Measurements from ENCODE around the gene EEF2.

EEF2 gene

DNA sequence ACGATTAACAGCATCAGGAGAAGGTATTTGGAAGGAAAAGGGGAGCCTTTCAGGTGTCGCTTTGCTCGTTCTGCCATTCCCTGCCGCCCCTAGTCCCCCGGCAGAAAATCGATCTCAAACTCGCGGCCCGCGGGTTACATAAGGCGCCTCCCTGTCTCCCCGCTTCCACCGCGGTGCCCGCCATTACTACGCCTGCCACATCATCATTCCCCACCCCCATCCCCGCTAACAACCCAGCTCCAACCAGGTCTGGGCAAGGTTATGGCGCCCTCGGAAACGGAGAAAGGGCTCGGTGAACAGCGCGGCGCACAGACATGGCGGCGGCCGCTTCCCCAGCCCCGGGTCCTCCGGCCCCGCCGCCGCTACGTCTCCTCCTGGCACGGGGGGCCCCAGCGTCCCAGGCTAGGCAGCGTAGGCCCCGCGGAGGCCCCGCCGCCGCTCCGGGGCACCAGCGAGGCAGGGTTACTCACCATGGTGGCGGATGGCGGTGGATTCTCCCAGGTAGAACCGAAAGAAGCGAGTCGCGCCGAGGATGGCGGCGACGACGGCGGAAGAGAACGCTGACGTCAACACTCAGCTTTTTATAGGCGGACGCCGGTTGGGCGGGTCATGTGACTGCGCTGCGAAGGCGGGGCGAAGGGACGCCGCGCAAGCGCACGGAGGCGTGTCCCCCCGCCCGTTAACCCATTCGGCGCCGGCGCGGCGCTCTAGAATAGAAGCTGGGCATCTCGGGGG, at the start of gene EEF2:
Gene EEF2, minus strand, starts transcription at position 556 of the 735 bp plus-strand sequence. Its CDS starts 83 bp downstream, at position 473.
- DNase-seq, result peak; percentile 68

DNA sequence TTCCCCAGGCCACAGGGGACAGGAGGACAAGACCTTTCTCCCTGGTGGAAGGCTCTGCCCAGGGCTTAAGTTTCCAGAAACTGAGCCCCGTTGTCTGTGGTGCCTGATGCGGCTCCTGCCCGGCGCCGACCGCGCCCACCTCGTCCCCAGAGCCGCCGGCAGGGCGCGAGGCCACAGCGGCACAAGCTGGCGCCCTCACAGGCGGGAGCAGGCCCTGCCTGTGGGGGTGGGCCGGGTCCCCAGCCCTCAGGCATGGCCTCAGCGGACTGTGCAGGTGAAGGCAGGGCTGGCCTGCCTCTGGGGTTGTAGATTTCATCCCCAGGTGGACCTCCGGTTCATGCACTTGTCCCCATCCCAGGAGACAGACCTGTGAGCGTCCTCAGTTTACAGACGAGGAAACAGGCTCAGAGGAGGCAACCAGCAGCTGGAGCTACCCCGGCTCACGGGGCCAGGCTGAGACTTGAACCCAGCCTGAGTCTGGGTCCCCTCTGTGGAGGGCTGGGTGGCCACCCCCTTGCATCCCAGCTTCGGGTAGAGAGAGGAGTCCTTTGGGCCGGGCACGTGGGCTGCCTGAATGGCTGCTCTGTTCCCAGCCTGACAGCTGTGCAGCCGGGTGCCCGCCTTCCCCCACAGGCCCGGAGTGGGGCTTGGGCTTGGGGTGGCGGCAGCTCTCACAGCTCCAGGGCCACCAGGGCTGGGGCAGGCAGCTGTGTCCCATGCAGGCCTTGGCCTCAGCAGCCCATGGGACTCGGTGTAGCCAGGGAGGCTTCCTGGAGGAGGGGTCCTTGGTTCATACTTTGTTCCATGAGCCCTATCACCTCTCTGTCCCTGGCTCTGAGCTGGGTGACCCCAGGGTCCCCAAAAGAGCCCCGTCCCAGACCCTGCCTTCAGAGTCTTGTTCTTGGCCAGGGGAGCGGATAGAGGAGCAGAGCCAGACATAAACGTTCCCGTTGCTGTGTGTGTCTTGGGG, 49.1 kb upstream of the EEF2 start:
- DNase-seq, result no peak

DNA sequence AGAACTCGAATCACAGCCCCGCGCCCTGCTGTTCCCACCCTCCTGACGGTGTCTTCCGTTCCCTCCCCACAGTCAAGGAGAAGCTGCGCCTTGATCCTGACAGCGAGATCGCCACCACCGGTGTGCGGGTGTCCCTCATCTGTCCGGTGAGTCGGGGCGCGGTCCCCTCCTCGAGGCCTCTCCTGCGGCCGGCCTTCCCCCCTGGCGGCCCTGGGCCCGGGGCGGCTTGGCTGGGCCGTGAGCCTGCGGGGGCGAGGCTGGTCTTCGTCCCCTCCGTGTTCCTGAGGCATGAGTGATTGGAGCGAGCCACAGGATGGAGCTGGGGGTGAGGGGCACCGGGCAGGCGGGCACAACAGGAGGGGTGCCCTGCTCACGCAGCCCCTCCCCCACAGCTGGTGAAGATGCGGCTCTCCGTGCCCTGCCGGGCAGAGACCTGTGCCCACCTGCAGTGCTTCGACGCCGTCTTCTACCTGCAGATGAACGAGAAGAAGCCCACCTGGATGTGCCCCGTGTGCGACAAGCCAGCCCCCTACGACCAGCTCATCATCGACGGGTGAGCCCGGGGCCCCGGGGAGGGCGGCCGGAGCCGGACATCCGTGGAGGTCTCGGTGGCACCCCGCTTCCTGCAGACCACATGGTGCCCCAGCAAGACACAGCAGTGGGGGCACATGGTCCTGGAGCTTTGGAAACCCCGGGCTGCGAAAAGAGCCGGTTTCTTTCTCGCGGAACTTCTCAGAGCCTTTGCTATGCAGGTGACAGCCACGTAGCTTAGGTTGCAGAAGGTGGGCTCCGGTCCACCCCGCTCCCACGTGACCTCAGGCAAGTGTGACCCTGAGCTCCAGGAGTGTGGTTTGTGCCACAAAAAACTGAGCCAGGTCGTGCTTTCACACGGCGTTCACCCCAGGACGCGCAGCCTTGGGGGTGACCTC, 48.0 kb upstream of the EEF2 start:
- no peak for DNase-seq

DNA sequence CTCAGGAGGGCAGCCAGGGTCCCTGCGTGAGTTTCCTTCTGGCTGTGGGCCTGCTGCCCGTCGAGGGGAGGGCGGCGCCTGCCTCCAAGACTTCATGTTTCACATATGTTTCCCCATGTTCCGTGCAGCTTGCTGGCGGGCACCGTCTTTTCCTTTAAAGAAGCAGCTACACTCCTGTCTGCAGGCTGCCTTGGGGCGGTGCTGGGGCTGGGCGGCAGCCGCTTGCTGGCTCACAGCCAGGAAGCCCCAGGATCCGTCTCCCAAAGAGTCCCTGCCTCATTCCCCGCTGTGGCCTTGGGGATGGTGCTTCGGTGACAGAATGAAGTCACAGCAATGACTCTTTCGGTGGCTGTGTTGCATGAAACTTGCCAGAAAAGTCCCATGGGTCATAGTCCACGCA, 47.2 kb upstream of the EEF2 start:
- DNase-seq, result no peak

DNA sequence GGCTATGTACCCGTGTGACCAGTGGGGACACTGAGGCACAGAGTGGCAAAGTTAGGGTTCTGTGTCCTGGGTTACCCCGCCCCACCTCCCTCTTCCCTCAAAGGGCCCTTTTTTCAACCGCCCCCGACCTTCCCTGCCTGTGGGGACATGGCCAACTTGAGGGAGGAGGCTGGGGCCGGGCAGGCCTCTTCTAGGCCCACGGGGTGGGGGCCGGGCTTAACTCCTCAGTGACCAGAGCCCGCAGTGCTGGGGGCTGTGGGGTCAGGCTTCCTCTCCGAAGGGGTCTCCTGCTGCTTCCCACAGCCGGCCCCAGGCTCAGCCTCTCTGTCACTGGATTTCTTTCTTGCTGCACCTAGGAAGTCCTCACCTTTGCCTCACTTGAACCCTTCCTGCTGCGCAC, 46.2 kb upstream of the EEF2 start:
- DNase-seq, result no peak

DNA sequence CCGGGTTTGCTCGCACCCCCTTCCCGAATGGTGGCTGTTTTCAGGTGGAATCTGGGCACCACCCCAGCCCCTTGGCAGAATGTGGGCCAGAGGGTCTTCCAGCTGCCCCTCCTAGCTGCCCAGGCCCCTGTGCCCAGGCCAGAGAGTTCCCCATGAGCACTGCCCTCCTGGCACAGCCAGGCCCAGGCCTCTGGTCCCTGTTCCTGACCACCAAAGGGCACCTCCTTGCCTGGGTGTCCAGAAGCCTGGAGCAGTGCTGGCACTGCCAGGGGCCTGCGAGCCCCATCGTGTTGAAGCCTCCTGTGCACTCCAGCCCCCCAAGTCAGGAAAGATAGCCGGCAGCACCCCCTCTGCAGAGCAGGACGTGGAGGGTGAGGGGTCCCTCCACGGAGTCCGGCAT, 45.7 kb upstream of the EEF2 start:
- no peak for DNase-seq

DNA sequence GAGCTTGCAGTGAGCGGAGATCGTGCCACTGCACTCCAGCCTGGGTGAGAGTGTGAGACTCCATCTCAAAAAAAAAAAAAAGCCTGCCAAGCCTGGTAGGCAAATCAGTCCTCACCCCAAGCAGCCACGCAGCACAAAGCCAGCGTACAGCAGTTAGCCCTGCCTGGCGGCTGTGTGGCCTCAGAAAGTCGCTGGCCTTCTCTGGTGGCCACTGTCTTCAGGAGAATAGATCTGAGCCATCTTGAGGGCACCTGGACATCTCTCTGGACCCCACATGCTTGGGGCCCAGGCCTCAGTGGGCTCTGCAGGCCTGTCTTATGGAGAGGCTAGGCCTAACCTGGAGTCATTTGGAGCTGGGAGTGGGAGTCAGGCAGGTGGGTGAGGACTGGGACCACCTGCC, 45.3 kb upstream of the EEF2 start:
- DNase-seq, result no peak

DNA sequence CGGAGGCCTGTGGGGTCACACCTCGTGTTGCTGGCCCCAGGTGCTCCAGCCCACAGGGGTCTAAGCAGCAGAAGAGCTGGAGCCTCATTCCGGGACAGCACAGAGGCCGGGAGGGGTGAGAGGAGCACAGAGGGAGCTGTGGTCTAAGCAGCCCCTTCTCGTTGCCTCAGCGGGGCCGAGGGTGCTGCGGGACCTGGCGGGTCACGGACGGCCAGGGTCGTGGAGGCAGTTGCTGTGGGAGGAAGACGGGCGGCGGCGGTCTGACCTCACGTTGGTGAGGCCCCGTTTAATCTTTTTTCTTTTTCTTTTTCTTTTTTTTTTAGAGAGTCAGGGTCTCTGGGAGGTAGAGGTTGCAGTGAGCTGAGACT, 44.0 kb upstream of the EEF2 start:
- no peak for DNase-seq

DNA sequence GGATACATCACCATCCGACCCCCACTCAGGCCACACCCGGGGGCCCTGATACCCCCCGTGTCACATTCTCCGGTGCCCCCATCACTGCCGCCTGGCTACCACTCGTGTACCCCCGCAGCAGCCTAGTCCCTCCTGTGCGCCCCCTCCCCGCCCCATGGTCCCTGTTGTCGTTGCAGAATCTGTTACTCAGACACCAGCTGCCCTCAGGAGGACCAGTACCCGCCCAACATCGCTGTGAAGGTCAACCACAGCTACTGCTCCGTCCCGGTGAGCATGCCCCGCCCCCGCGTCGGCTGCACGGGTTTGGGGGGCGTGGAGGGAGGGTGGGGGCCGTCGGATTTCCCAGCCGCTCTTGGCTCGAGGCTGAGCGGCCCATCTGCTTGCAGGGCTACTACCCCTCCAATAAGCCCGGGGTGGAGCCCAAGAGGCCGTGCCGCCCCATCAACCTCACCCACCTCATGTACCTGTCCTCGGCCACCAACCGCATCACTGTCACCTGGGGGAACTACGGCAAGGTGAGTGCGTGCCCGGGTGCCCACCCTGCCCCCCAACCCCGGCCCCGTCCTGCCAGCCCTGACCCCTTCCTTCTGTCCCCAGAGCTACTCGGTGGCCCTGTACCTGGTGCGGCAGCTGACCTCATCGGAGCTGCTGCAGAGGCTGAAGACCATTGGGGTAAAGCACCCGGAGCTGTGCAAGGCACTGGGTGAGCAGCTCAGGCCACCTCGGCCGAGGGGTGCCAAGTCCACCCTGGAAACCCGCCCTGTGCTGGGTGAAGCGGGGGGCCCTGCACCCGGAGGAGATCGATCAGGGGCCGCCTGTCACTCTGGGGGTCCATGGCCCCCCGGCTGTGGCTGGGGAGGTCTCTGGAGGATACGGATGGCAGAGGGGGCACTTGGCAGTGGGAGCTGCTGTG, 43.3 kb upstream of the EEF2 start:
- DNase-seq, result no peak

DNA sequence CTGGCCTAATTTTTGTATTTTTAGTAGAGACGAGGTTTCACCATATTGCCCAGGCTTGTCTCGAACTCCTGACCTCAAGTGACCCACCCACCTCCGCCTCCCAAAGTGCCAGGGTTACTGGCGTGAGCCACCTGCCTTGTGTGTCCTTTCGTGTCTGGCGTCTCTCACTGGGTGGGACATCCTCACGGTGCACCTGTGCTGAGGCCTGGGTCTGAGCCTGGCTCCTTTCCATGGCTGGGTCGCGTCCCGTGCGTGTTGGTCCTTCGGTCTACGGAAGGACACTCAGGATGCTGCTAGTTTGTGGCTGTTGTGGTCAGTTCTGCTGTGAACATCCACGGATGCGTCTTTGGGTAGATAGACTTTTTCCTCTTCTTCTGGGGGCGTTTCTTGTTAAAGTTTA, 41.9 kb upstream of the EEF2 start:
- DNase-seq, result no peak

DNA sequence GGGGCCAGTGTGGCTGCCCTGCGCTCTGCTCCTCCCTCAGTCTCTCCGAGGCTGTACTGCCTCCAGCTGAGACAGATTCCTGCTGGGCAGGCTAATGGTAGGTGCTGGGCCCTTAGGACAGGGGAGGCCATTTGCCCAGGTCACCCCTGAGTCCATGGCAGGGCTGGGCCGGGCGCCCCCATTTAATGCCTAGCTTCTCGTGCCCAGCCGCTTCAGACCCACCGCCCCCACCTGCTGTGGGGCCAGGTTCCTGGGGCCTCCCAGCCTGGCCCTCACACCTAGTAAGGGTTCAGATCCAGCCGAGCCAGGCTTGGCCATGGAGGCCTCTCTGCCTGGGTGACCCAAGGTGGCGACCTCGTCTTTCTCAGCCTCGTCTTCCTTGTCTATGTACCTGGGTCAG, 40.1 kb upstream of the EEF2 start:
- no peak for DNase-seq

DNA sequence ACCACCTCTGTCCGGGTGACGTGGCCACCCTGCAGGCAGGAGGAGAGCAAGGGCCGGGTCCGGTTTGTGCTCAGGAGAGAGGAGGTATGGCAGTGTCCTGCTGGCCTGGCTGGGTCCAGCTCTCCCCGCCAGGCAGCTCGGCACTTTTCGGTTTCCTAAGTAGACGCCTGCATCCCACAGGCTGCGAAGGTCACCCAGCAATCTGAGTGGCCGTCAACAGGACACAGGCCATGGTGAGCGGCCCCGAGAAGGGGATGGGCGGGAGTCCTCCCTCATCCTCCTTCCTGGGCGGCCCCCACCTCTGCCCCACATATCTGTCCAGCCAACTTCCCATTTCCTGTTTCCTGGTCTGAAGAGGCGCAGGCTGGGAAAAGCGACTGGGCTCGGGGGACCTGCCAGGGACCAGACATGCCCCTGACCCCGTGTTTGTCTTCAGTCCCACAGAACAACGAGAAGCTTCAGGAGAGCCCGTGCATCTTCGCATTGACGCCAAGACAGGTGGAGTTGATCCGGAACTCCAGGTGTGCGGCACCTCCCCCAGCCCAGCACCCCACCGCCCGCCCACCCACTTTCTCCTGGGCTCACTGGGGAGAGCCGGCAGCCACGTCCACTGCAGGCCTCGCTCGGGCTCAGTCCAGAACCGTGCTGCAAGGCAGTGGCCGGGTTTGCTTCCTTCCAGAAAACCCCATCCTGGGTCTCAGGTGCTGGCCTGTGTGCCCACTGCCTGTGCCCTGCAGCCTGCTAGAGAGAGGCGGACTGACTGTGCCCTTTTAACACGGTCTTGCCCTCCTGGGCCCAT, 38.5 kb upstream of the EEF2 start:
- no peak for DNase-seq

DNA sequence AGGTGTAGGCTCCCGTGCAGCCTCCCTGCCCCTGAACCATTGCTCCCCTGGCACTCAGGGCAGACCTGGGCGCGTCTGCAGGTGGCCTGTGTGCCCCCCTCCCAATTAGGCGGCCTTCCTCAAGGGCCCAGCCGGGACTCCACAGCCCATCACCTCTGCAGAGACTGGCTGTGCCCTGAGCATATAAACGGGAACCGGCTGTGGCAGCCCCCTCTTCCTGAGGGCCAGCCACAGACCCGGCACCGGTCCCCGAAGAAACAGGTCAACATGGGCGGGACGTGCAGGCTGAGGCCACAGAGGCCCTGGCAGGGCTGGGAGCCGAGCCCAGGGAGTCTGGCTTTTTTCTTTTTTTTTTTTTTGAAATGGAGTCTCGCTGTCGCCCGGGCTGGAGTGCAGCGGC, 34.3 kb upstream of the EEF2 start:
- no peak for DNase-seq

DNA sequence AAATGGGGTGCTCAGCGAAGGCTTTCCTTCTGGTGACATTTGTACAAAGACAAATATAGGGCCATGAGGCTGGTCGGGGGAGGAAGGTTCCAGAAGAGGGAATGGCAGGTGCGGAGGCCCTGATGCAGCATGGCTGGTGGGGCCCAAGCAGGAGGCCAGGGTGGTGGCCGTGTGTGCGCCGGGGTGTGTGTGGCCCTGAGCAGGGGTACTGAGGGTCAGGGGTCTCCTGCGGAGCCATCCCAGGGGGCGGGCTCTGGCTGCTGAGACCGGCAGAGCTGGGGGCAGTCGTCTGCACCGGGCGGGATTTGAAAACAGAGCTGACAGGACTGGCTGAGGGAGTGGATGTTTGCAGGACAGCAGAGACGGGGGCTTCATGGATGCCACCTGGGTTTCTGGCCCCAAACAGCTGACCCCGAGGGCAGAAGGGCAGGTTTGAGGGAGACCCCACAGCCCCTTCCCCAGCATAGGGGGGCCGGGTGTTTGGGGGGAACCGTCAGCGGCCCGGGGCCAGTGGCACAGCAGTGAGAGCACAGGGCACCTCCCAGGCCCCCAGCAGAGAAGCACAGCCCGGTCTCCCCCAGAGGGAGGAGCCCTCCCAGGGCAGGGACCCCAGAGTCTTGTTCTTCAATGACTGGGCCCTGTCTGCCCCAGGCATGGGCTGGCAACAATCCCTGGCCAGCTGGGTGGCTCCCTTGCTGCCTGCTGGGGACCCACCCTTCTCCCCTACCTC, 33.7 kb upstream of the EEF2 start:
- DNase-seq, result no peak

DNA sequence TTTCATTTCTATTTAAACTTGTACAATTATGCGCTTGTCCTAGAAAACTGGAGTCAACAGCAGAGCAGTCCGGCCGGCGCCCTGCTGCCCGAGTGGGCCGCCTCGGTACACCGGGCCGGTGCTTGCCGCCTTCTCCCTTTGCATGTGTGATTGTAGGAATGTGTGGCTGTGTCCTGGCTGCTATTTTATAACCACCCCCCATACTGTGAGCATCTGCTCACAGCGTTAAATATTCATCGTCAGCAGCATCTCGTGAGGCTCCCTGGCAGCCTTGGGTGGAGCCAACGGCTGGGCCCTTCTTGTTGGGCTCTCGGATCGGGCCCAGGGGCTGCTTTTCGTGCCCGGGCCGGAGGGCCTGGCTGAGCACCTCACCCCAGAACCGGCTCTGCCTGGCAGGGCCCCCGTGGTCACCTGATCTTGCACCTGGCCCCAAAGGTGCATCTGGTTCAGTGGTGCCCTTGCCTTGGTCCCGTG, 32.9 kb upstream of the EEF2 start:
- no peak for DNase-seq

DNA sequence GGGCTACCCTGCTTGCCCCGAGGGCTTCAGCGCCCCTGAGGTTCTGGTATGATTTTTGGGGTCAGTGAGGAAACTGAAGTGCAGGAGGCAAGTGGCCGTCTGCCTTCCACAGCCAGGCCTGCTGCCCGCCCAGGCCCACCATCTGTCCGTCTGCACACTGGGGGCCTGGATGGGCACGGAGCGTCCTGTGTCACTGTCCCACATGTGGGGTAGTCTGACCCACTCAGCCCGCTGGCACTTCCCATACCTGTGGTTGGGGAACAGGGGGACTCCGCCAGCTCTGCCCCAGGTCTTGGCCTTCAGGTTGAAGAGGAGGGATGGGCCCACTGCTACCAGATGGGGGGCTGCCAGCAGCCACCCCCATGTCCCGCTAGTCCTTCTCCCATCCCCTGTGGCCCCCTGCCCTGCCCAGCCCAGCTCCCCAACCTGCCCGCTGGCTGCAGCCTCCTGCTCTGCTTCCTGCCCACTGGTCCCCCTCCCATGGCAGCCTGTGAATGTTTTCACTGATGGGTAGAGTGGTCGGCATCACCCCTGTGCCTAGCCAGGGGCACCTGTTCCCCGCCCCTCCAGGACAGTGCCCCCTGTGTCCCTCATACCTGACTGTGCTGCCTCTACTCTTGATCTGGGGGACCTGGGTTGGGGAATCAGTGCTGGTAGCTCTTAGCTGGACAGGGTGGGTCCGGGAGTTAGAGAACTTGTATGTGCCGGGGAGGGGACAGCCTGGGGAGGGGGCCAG, 31.8 kb upstream of the EEF2 start:
- no peak for DNase-seq

DNA sequence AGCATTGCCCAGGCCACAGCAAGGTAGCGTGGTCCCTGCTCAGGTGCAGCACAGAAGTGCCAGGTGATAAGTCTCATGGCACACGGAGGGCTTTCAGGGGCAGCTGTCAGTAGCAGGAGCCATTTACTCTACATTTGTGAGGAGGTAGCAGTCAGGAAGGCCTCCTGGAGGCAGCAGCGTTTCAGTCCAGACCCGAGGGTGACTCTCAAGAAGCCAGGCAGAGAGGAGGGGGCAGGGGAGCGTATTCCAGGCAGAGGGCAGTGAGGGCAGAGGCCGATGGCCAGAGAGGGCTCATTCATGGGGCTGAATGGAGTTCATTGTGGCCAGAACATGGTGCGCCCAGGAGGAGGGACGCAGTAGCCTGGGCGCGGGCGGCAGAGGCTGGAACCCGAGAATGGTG, 31.2 kb upstream of the EEF2 start:
- DNase-seq, result no peak

DNA sequence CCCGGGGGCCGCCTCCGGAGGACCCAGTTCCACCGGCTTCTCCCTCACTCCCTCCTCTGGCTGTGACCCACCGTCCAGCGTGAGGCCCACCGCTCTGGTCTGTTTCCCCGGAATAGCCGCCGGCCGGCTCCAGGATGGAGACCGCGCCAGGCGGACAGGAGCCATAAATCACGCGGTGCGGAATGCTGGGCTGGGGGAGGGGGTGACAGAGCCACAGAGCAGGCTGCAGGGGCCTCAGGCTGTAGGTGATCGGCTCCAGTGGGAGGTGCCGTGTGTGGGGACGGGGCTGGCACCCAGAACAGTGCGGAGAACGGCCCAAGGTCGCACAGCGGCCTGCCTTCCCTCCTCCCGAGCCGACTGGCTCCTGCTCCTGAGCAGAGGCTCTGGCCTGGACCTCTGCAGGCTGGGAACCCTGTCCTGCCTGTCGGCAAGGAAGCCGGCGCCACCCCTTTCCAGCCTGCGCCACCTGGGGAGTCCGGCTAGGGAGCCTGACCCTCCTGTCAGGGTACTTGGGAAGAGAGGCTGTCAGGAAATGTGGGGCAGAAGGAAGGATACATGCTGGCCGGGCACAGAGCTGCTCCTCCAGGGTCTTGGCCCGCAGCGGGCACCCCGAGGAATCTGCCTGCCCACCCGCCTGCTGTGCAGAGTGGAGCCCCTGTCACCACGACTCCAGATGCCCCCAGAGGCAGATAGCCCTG, 30.6 kb upstream of the EEF2 start:
- DNase-seq, result no peak
